ENCODE data around the gene FRMD6.
"Not testable (repeated sequence)": the region's sequence is repeated elsewhere in the genome, so short reads cannot be mapped to it uniquely, and the experiment has no call there.

The FRMD6 gene

DNA sequence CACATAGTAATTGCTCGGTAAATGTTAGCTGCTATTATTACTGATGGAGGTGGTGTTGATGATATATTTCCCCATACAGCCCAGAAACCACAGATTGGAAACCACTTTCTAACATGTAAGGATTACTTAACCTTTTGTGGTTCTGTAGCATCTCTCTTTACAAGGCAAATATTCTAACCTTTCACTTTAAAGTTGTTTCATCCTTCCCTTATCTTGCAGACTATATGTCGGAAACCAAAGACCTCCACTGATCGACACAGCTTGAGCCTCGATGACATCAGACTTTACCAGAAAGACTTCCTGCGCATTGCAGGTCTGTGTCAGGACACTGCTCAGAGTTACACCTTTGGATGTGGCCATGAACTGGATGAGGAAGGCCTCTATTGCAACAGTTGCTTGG is 75.8 kb downstream of the FRMD6 start:
- no peak for DNase-seq

GRCh38 chr14:51730098-51730497 is 78.4 kb downstream of the FRMD6 start:
- DNase-seq: no peak

- no peak for DNase-seq
These were observed 79.0 kb downstream of the FRMD6 start for GRCh38 chr14:51730684-51731083.

GRCh38 chr14:51732494-51733112 is 80.9 kb downstream of the FRMD6 start:
- no peak for DNase-seq

GRCh38 chr14:51733147-51733546 is 81.4 kb downstream of the FRMD6 start:
- no peak for DNase-seq

DNA sequence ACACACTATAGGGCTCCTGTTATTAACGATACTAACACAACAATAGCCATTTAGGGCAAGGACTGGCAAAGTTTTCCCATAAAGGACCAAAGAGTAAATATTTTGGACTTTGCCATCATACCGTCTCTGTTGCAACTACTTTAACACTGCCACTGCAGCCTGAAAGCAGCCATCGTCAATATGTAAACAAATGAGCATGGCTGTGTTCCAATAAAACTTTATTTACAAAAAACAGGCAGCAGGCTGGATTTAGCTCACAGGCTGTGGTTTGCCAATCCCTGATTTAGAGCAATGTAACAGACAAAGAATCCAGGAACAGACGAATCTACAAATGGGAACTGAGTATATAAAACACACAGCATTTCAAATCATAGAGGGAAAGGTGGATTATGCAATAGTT is 84.1 kb downstream of the FRMD6 start:
- no peak for DNase-seq

GRCh38 chr14:51738754-51739153 is 87.0 kb downstream of the FRMD6 start:
- DNase-seq: no peak

DNA sequence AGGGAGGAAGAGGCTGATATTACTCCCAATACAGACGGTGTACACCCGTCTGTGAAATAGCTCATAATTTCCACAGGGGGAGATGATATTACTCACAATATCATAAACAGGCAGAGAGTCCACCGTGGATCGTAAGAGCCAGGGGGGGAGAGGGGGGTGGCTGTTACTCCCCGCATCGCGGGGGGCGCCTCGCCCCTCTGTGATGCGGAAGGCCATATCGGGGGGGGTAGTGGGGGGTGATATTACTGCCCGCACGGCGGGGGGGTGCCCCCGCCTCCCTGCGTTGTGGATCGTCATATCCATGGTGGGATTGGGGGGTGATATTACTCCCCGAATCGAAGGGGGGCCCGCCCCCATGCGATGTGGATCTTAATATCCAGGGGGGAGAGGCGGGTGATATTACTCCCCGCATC is 91.9 kb downstream of the FRMD6 start:
- DNase-seq: no peak

DNA sequence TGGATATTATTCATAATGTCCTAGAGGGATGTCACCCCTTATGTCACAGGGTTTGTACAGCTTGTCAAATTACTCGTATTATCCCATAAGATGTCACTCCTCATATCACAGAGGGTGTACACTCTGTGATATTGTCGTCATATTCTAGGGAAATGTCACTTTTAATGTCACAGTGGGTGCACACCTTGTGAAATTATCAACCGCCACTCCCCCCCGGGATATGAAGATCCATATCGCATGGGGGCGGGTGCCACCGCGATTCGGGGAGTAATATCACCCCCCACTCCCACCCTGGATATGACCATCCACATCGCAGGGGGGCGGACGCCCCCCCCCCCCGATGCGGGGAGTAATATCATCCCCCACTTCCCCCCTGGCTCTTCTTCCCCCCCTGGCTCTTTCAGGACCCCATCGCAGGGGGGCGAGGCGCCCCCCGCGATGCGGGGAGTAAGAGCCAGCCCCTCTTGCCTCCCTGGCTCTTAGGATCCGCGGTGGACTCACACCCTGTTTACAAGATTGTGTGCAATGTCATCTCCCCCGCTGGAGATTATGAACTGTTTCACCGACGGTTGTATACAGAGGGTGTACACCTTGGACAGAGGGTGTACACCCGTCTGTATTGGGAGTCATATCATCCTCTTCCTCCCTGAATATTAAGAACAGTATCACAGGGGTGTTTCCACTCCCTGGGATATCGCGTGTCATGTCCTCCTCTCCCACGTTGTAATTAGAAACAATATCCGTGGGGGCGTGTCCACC is 92.8 kb downstream of the FRMD6 start:
- DNase-seq: no peak

GRCh38 chr14:51746823-51747222 is 95.1 kb downstream of the FRMD6 start:
- not testable (repeated sequence) for DNase-seq

- DNase-seq: no peak
These were observed 98.8 kb downstream of the FRMD6 start for GRCh38 chr14:51750542-51750941.

DNA sequence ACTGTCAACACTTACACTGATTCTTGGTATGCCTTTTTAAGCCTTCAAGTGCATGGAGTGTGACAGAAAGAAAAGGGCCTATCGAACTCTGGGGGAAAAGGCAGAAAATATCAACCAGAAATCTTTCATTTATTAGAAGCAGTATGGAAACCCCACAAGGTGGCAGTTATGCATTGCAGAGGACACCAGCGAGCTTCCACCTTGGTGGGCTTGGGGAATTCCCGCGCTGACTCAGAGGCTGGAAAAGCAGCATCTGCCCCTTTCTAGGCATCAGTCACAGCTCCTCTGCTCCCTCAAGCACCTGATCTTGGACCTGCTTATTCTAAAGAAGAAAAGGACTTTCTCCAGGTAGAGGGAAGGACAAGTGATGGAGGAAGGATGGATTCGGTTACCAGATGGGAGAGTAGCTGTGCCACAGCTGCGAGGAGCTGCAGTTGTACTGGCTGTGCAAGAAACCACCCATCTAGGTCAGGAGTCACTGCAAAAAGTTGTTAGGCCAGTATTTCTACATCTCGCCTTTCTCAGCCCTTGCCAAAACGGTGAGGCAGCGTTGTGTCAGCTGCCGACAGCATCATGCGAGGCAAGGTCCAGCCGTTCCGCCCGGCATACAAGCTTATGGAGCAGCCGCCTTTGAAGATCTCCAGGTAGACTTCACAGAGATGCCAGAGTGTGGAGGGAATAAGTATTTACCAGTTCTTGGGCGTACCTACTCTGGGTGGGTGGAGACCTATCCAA is 100.1 kb downstream of the FRMD6 start:
- not testable (repeated sequence) for DNase-seq

- not testable (repeated sequence) for DNase-seq
These were observed 106.0 kb downstream of the FRMD6 start for GRCh38 chr14:51757756-51758155.

- no peak for DNase-seq
These were observed 108.2 kb downstream of the FRMD6 start for GRCh38 chr14:51759950-51760349.

DNA sequence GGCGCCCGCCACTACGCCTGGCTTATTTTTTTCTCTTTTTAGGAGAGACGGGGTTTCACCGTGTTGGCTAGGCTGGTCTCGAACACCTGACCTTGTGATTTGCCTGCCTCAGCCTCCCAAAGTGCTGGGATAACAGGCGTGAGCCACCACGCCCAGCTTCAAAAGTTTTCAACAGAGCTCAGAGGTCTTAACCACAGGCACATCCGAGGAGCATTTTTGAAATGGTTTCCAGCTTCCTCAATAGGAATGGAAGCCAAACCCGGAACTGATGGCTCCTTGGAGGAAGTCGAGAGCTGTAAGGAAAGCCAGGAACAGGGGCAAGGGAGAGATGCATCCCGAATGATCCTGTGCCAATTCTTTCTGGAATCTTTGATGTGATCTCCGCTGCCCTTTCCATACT is 114.0 kb downstream of the FRMD6 start:
- not testable (repeated sequence) for DNase-seq

GRCh38 chr14:51766586-51766985 is 114.9 kb downstream of the FRMD6 start:
- not testable (repeated sequence) for DNase-seq

- not testable (repeated sequence) for DNase-seq
These were observed 117.6 kb downstream of the FRMD6 start for GRCh38 chr14:51769261-51769660.

- DNase-seq: no peak
These were observed 122.5 kb downstream of the FRMD6 start for GRCh38 chr14:51774209-51774608.

- no peak for DNase-seq
These were observed 124.6 kb downstream of the FRMD6 start for GRCh38 chr14:51776102-51776894.

GRCh38 chr14:51780006-51780692 is 128.4 kb downstream of the FRMD6 start:
- DNase-seq: peak; percentile 57
